ENCODE measurements around the gene MRGPRE. TPM values are rescaled to one million over a fixed set of nuclear protein-coding genes. Genes with fewer than 3 reads are reported as not detected.

The MRGPRE gene
- total and polyA plus RNA-seq, 2 donors = 0.18 TPM; not detected in 1

- Histone ChIP-seq H3K4me3 (ENCODE audit: low read depth, low read length) (no peak overlapping the region), H3K36me3 (ENCODE audit: insufficient read depth) (no peaks in the 10 kb centered on the region), H3K27ac (ENCODE audit: low read depth) (no peak overlapping the region), H3K4me1 (ENCODE audit: insufficient read depth) (no peaks in the 10 kb centered on the region)
- WGBS = 85% methylated on average over 21 of the region's 21 CpGs
- no peak for DNase-seq (ENCODE audit: extremely low spot score)
These were observed 739 bp upstream of the MRGPRE start for GRCh38 chr11:3232956-3233355.

GRCh38 chr11:3231550-3231850, 717 bp downstream of the MRGPRE start:
- H3K4me3 ChIP-seq (ENCODE audit: low read depth, low read length) = no peak overlapping the region

GRCh38 chr11:3230636-3231549, 1.3 kb downstream of the MRGPRE start:
- no peaks in the 10 kb centered on the region for H3K36me3 ChIP-seq (ENCODE audit: insufficient read depth)
- no peak overlapping the region for H3K4me3 ChIP-seq (ENCODE audit: low read depth, low read length)
- 82% methylated on average over 12 of the region's 12 CpGs for WGBS
- no peaks in the 10 kb centered on the region for H3K4me1 ChIP-seq (ENCODE audit: insufficient read depth)
- H3K27ac ChIP-seq (ENCODE audit: low read depth) = no peak overlapping the region
- no peak for DNase-seq (ENCODE audit: extremely low spot score)

More at GRCh38 chr11:3231550-3231850, 717 bp downstream of the MRGPRE start:
- 71% methylated on average over 6 of the region's 6 CpGs for WGBS
- H3K27ac ChIP-seq (ENCODE audit: low read depth) = no peak overlapping the region
- DNase-seq (ENCODE audit: extremely low spot score) = no peak
- no peaks in the 10 kb centered on the region for H3K4me1 ChIP-seq (ENCODE audit: insufficient read depth)
- H3K36me3 ChIP-seq (ENCODE audit: insufficient read depth) = no peaks in the 10 kb centered on the region

- H3K27ac ChIP-seq (ENCODE audit: low read depth) = no peak overlapping the region
- WGBS = 85% methylated on average over 21 of the region's 21 CpGs
- no peak for DNase-seq (ENCODE audit: extremely low spot score)
- H3K4me1 ChIP-seq (ENCODE audit: insufficient read depth) = no peaks in the 10 kb centered on the region
- no peak overlapping the region for H3K4me3 ChIP-seq (ENCODE audit: low read depth, low read length)
- no peaks in the 10 kb centered on the region for H3K36me3 ChIP-seq (ENCODE audit: insufficient read depth)
These were observed 2.3 kb downstream of the MRGPRE start for GRCh38 chr11:3229673-3230630.

GRCh38 chr11:3228445-3228829, 3.8 kb downstream of the MRGPRE start:
- H3K27ac ChIP-seq (ENCODE audit: low read depth) = no peak overlapping the region
- H3K4me3 ChIP-seq (ENCODE audit: low read depth, low read length) = no peak overlapping the region
- H3K4me1 ChIP-seq (ENCODE audit: insufficient read depth) = no peaks in the 10 kb centered on the region
- DNase-seq (ENCODE audit: extremely low spot score) = no peak
- whole genome bisulfite sequencing = 87% methylated on average over 23 of the region's 23 CpGs
- no peaks in the 10 kb centered on the region for H3K36me3 ChIP-seq (ENCODE audit: insufficient read depth)

- Histone ChIP-seq H3K4me1 (ENCODE audit: insufficient read depth) (no peaks in the 10 kb centered on the region), H3K27ac (ENCODE audit: low read depth) (no peak overlapping the region), H3K4me3 (ENCODE audit: low read depth, low read length) (no peak overlapping the region), H3K36me3 (ENCODE audit: insufficient read depth) (no peaks in the 10 kb centered on the region)
- no peak for DNase-seq (ENCODE audit: extremely low spot score)
- WGBS = 89% methylated on average over 46 of the region's 46 CpGs
These were observed 4.4 kb downstream of the MRGPRE start for GRCh38 chr11:3227568-3228444.

- Histone ChIP-seq H3K4me1 (ENCODE audit: insufficient read depth) (no peaks in the 10 kb centered on the region), H3K36me3 (ENCODE audit: insufficient read depth) (no peaks in the 10 kb centered on the region), H3K27ac (ENCODE audit: low read depth) (no peak overlapping the region), H3K4me3 (ENCODE audit: low read depth, low read length) (no peak overlapping the region)
- WGBS = 92% methylated on average over 18 of the region's 18 CpGs
- no peak for DNase-seq (ENCODE audit: extremely low spot score)
These were observed 5.2 kb downstream of the MRGPRE start for GRCh38 chr11:3226846-3227567.

GRCh38 chr11:3225826-3226750, 6.1 kb downstream of the MRGPRE start:
- no peak overlapping the region for H3K27ac ChIP-seq (ENCODE audit: low read depth)
- no peak overlapping the region for H3K4me3 ChIP-seq (ENCODE audit: low read depth, low read length)
- H3K4me1 ChIP-seq (ENCODE audit: insufficient read depth) = no peaks in the 10 kb centered on the region
- no peak for DNase-seq (ENCODE audit: extremely low spot score)
- WGBS = 81% methylated on average over 21 of the region's 21 CpGs
- no peaks in the 10 kb centered on the region for H3K36me3 ChIP-seq (ENCODE audit: insufficient read depth)

GRCh38 chr11:3225159-3225758, 7.0 kb downstream of the MRGPRE start:
- WGBS = 80% methylated on average over 17 of the region's 17 CpGs
- DNase-seq (ENCODE audit: extremely low spot score) = no peak
- Histone ChIP-seq H3K27ac (ENCODE audit: low read depth) (no peak overlapping the region), H3K36me3 (ENCODE audit: insufficient read depth) (no peaks in the 10 kb centered on the region), H3K4me3 (ENCODE audit: low read depth, low read length) (no peak overlapping the region), H3K4me1 (ENCODE audit: insufficient read depth) (peaks cover 2% of the 10 kb centered on the region)

GRCh38 chr11:3224401-3225057, 7.7 kb downstream of the MRGPRE start:
- H3K27ac ChIP-seq (ENCODE audit: low read depth) = no peak overlapping the region
- 75% methylated on average over 21 of the region's 21 CpGs for WGBS
- DNase-seq (ENCODE audit: extremely low spot score) = no peak
- no peak overlapping the region for H3K4me3 ChIP-seq (ENCODE audit: low read depth, low read length)
- peaks cover 2% of the 10 kb centered on the region for H3K4me1 ChIP-seq (ENCODE audit: insufficient read depth)
- no peaks in the 10 kb centered on the region for H3K36me3 ChIP-seq (ENCODE audit: insufficient read depth)

- Histone ChIP-seq H3K4me1 (ENCODE audit: insufficient read depth) (peaks cover 2% of the 10 kb centered on the region), H3K4me3 (ENCODE audit: low read depth, low read length) (no peak overlapping the region), H3K36me3 (ENCODE audit: insufficient read depth) (no peaks in the 10 kb centered on the region), H3K27ac (ENCODE audit: low read depth) (no peak overlapping the region)
- 62% methylated on average over 4 of the region's 4 CpGs for WGBS
- no peak for DNase-seq (ENCODE audit: extremely low spot score)
These were observed 8.3 kb downstream of the MRGPRE start for GRCh38 chr11:3223932-3224381.
